ENCODE measurements around the gene NDUFA9. TPM values are rescaled to one million over a fixed set of nuclear protein-coding genes. Genes with fewer than 3 reads are reported as not detected.

Gene NDUFA9
- total RNA-seq, 6 experiments from 2014 or later = 30.6 to 75.2 (median 57.8) TPM

- Histone ChIP-seq H3K27ac (no peak overlapping the region), H3K4me3 (no peak overlapping the region), H3K9me3 (no peaks in the 10 kb centered on the region), H3K4me1 (no peaks in the 10 kb centered on the region), H3K36me3 (no peaks in the 10 kb centered on the region), H3K27me3 (no peaks in the 10 kb centered on the region)
- 79% methylated on average over 5 of the region's 5 CpGs for WGBS (ENCODE audit: insufficient coverage, low coverage, low lambda C conversion rate, missing lambda C conversion rate)
- no peak for DNase-seq
- intact Hi-C loops (cut with DNase I) = no loop called here
- no peak for ATAC-seq
- TF ChIP-seq CTCF (IDR thresholded peaks at IDR 0.05) (no peak), POLR2A (IDR thresholded peaks at IDR 0.05) (no peak)
Measured at GRCh38 chr12:4626543-4626942, 22.4 kb upstream of the NDUFA9 start.

GRCh38 chr12:4628406-4628805 is 20.5 kb upstream of the NDUFA9 start:
- no peak overlapping the region for H3K4me3 ChIP-seq
- ATAC-seq (no peak), DNase-seq (no peak)
- H3K9me3 ChIP-seq = no peaks in the 10 kb centered on the region
- intact Hi-C loops (cut with DNase I) = no loop called here
- H3K27ac ChIP-seq = no peak overlapping the region
- no peaks in the 10 kb centered on the region for H3K36me3 ChIP-seq
- WGBS (ENCODE audit: insufficient coverage, low coverage, low lambda C conversion rate, missing lambda C conversion rate) = 92% methylated on average over 9 of the region's 10 CpGs
- no peak for TF ChIP-seq POLR2A (IDR thresholded peaks at IDR 0.05)
- no peak for TF ChIP-seq CTCF (IDR thresholded peaks at IDR 0.05)
- no peaks in the 10 kb centered on the region for H3K27me3 ChIP-seq
- no peaks in the 10 kb centered on the region for H3K4me1 ChIP-seq

- DNase-seq (no peak), ATAC-seq (no peak)
- Histone ChIP-seq H3K4me1 (no peaks in the 10 kb centered on the region), H3K36me3 (no peaks in the 10 kb centered on the region), H3K9me3 (no peaks in the 10 kb centered on the region), H3K27ac (no peak overlapping the region), H3K4me3 (no peak overlapping the region), H3K27me3 (no peaks in the 10 kb centered on the region)
- intact Hi-C loops (cut with DNase I) = no loop called here
- 59% methylated on average over 5 of the region's 5 CpGs for WGBS (ENCODE audit: insufficient coverage, low coverage, low lambda C conversion rate, missing lambda C conversion rate)
- no peak for TF ChIP-seq CTCF (IDR thresholded peaks at IDR 0.05)
- TF ChIP-seq POLR2A (IDR thresholded peaks at IDR 0.05) = no peak
Measured at GRCh38 chr12:4630262-4630661, 18.7 kb upstream of the NDUFA9 start.

- no peaks in the 10 kb centered on the region for H3K36me3 ChIP-seq
- no peak for TF ChIP-seq CTCF (IDR thresholded peaks at IDR 0.05)
- no peak for DNase-seq
- intact Hi-C loops (cut with DNase I) = no loop called here
- ATAC-seq = no peak
- no peaks in the 10 kb centered on the region for H3K4me1 ChIP-seq
- no peak overlapping the region for H3K27ac ChIP-seq
- WGBS (ENCODE audit: insufficient coverage, low coverage, low lambda C conversion rate, missing lambda C conversion rate) = 71% methylated on average over 6 of the region's 6 CpGs
- no peaks in the 10 kb centered on the region for H3K9me3 ChIP-seq
- no peaks in the 10 kb centered on the region for H3K27me3 ChIP-seq
- H3K4me3 ChIP-seq = no peak overlapping the region
Measured at GRCh38 chr12:4643747-4644146, 5.2 kb upstream of the NDUFA9 start.

- no peaks in the 10 kb centered on the region for H3K27me3 ChIP-seq
Measured at GRCh38 chr12:4645023-4645422, 3.9 kb upstream of the NDUFA9 start.

More at GRCh38 chr12:4645023-4645422, 3.9 kb upstream of the NDUFA9 start:
- Histone ChIP-seq H3K4me3 (no peak overlapping the region), H3K36me3 (no peaks in the 10 kb centered on the region), H3K4me1 (peaks cover 0 to 6% (median 2%) of the 10 kb centered on the region in 4 donors), H3K27ac (no peak overlapping the region), H3K9me3 (no peaks in the 10 kb centered on the region)
- no peak for ATAC-seq
- no peak for TF ChIP-seq POLR2A (IDR thresholded peaks at IDR 0.05)
- TF ChIP-seq CTCF (IDR thresholded peaks at IDR 0.05) = no peak
- WGBS (ENCODE audit: insufficient coverage, low coverage, low lambda C conversion rate, missing lambda C conversion rate) = 100% methylated on average over 1 of the region's 1 CpG
- intact Hi-C loops (cut with DNase I) = no loop called here
- no peak for DNase-seq
